Muscle of back (tissue), 11 donors: Measurements from ENCODE around the gene UXS1. TPM values are rescaled to one million over a fixed set of nuclear protein-coding genes. Genes with fewer than 3 reads are reported as not detected.
A peak's percentile ranks its signal among the peaks of the same experiment; 100 is the strongest.

Source experiments
- DNase-seq, 3 donors: peaks; one replicate each; pipeline versions ENCODE4 v3.0.0 to v3.0.0-alpha.2; 2013
- polyA plus RNA-seq, 10 donors: library from polyadenylated mRNA; unstranded; fragments of 120-200 nt; gene quantifications; one replicate each; pipeline ENCODE4 v1.2.1, GENCODE V29; 2013; ENCODE audit not compliant: insufficient read length in 10 of 10

UXS1 gene
- polyA plus RNA-seq, 10 donors, result 34.9 to 45.3 (median 38.2) TPM

DNA sequence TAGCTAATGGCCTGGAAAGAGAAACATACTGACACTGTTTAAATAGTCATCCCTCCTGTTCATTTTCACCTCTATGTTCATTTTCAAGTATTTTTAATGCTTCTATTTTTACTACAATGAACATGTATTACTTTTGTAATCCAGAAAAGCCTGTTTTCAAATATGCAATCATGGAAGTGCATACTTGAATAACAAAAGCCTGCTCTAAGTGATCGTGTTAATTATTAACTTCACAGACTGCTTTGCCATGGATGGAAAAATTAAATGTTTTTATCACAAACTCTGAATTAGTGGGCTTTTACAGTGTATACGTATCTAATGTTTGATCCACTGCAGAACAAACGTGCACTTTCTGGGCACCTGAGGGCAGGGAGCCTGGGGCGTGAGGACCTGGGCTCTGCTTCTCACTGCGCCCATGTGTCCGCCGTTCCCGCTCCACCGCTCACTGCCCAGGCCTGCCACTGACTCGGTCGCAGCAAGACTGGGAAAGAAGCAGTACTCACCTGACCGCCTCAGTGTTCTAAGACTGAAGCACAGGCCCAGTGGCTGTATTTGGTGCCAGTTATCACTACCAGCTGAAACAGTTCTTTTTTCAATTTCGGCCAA is 80.6 kb downstream of the UXS1 start:
- no peak for DNase-seq

- DNase-seq, result no peak
Measured at GRCh38 chr2:106111882-106112571, 82.1 kb downstream of the UXS1 start.

- DNase-seq, result no peak
Measured at GRCh38 chr2:106109675-106110424, 84.3 kb downstream of the UXS1 start.

DNA sequence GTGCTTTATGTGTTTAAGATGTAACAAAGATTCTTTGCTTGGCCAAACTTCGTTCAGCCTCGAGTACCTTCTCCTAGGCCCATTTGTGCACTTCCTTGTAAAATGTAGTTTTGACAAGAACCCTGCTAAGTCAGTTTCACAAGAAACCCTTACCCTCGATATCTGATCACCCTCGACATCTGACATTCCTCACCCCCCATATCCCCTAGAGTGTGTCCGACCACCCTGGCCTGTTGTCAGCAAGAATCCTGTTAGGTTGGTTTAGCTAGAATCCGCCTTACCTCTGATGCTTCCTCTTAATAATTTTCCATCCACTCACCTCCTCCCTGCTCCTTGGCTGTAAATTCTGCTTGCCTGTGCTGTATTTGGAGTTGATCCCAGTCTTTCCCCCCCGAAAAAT is 85.3 kb downstream of the UXS1 start:
- no peak for DNase-seq

- DNase-seq, result peak in 1 of 3 donors; percentile 56
Measured at GRCh38 chr2:106108351-106108750, 85.8 kb downstream of the UXS1 start.

- no peak for DNase-seq
Measured at GRCh38 chr2:106107509-106108131, 86.5 kb downstream of the UXS1 start.

DNA sequence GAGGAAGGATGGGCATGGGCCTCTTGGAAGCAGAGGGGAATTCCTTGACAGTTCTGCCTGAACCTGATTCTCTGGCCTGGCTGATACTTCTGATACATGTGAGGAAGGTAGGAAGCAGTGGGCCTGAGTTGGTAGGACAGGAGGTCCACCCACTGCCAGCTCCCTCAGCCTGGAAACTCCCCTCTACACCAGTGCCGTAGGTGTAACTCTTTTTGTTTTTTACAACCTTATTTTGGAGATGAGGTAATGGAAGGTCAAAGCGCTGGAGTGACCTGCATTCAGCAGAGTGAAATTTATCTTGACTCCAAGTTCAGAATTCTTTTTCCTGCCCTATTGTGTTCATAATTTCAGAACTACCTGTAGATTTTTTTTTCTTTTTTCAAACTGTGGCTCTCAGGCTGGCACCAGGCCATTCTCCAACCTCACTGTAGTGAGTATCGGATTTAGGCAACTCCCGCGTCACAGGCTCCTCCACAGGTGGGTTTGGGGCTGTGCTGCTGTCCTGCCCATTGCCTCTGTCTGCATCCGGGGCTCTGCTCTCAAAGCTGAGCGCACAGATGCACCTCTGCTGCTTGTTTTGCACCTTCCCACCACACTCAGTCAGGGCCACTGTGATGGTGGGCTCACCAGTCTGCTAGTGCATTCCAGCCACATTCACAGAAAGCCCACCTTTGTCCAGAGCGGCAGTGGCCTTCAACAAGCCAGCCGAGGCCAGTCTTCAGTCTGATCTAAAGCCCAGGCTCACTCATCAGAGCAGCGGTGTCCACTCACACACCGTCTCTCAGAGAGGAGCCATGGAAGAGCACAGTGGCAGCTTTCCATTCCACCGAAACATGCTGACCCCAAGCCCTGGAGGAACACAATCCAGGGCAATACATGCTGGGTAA is 87.2 kb downstream of the UXS1 start:
- no peak for DNase-seq

DNA sequence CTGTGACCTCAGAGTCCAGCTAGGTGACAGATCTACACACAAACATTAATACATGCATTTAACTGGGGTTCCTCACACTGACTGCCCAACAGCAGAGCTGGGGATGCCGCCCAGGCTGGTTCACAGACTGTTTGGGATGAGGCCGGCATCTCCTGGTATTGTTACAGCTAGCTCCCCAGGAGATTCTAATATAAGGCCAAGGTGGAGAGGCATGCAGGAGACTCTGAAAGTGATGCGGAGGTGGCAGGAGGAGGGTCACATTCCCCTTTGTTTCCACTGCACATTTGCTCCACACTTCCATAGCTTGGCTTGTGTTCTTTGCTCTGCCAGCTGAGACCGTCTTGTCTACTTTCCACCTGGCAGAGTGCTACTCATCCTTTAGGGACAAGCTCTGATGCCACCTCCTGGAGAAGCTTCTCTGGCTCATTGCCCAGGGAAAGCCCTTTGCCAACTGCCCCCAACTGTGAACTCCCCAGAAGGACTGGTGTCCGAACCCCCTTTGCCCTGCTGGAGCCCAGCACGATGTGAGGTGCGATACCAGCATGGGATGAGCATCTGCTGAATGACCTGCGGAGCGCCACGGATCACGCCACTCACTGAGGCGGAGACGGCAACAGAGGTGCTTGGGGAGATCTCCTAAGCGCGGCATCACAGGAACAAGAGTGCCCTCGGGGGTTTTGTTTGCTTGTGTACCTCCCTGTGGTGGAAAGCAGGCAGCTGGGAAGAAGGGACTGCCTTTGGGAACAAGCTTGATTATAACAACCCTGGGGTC is 88.8 kb downstream of the UXS1 start:
- DNase-seq, result no peak

DNA sequence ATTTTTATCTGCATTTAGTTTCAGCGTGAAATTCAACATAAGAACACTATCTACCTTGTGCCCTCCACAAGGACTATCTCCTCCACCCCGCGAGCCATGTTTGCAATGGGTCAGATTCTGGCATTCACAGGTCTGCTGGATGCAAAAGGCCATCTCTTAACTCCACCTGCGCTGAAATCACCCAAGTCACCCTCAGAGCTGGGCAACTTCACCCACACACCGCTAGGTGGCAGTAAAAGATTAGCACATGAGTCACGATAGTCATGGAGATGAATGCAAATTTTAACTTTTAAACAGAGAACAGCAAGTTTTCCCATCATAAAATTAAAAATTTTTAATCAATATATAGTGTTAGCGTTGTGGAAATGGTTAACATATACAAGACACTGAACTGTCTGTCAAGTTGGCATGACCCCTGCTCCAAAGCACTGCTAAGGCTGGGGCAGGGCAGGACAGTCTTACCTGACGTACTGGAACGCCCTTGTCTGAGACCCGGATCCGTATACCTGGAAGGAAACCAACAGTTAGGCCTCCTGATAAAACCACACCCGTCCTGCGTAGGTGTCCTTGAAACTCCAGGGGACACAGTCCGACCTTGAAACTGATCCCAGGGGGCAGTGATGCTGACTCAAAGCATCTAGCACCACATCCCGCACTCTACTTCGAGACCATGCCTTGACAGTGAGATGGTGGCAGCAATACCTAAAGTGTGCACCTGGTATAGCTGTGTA is 89.6 kb downstream of the UXS1 start:
- peak; percentile 37 to 71 (median 62) for DNase-seq

DNA sequence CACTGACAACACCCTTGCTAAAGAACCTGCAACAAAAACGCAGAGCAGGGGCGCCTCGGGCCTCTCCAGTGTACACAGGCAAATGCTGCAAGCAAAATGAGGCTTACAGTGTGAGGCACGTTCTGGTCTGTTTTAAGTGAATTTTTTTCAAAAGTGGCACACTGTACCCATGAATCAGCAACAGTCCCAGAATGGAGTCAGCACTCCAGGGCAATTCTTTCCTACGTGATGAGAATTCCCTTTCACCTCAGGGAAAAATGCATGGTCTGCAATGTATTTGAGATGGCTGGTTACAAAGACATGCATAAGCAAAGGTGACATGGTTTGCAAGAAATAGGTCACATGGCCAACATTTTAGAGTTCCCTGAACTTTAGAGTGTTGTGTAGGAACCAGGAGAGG is 94.4 kb downstream of the UXS1 start:
- no peak for DNase-seq

- no peak for DNase-seq
Measured at GRCh38 chr2:106098664-106099063, 95.4 kb downstream of the UXS1 start.

GRCh38 chr2:106098081-106098480 is 96.0 kb downstream of the UXS1 start:
- no peak for DNase-seq

GRCh38 chr2:106097038-106098000 is 96.8 kb downstream of the UXS1 start:
- no peak for DNase-seq

DNA sequence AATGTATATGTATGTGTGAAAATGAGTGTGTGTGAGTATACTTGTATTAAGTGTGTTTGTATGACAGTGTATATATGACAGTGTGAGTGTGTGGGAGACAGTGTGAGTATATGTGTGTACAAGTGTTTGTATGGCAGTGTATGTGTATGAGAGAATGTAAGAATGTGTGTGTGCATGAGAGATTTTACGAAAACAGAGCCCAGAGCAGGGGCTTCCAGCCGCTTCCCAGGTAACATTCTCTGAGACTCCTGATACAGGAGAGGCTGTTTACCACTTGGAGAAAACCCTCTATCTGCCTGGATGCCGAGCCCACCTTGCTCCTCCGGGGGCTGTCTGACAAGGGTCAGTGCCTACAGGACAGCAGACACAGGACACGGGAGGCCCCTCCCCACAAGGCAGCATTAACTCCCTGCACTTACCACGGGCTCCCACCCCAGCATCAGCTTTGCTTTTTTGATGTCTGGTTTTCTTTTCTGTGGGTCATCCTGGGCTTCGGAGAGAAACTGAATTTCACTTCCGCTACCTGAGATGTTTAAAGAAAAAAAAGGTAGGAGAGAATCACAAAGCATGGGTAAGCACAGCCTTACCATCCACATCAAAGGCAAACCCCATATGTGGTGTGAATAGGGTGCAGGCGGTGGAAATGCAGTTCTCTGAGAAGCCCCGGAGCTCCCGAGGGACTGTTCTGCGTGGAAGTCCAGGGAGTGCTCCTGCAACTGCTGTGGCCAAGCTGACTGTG is 97.6 kb downstream of the UXS1 start:
- no peak for DNase-seq

- no peak for DNase-seq
Measured at GRCh38 chr2:106095478-106096298, 98.4 kb downstream of the UXS1 start.

GRCh38 chr2:106094131-106094841 is 99.8 kb downstream of the UXS1 start:
- DNase-seq, result no peak
